GM23338 (cell line): ENCODE data around the gene SHISAL1. TPM values are rescaled to one million over a fixed set of nuclear protein-coding genes. Genes with fewer than 3 reads are reported as not detected.
A peak's percentile ranks its signal among the peaks of the same experiment; 100 is the strongest.

Source experiments
- ATAC-seq: fragments of 200-7000 bp; cut with Tn5 transposase; 3 replicates; pipeline ENCODE4 v1.9.1; 2020
- DNase-seq: peaks from one replicate; pipeline ENCODE4 v3.0.0-alpha.2; 2015; ENCODE audit warnings: low spot score
- H2AFZ ChIP-seq: fragments of 200-600 bp; sonication (generic); 2 replicates; pipeline ENCODE4 v1.8.0; 2016; ENCODE audit warnings: antibody characterized with exemption, mild to moderate bottlenecking, moderate library complexity
- H3F3A ChIP-seq: fragments of 200-600 bp; sonication (generic); replicated peaks from 2 replicates; pipeline ENCODE4 v1.8.0; 2017; ENCODE audit warnings: antibody characterized with exemption, mixed run types, low read depth
- H3K27ac ChIP-seq: fragments of 200-600 bp; sonication (generic); 2 replicates; pipeline ENCODE4 v1.6.1; 2016; ENCODE audit warnings: low read depth
- H3K27me3 ChIP-seq: fragments of 200-600 bp; sonication (generic); 2 replicates; pipeline ENCODE4 v1.8.0; 2016; ENCODE audit warnings: mild to moderate bottlenecking, mixed run types, moderate library complexity; ENCODE audit not compliant: insufficient read depth
- H3K36me3 ChIP-seq: fragments of 200-600 bp; sonication (generic); 2 replicates; pipeline ENCODE4 v1.8.0; 2016; ENCODE audit warnings: mild to moderate bottlenecking; ENCODE audit not compliant: insufficient read depth
- H3K4me1 ChIP-seq: fragments of 200-600 bp; sonication (generic); 2 replicates; pipeline ENCODE4 v1.8.0; 2016; ENCODE audit warnings: mild to moderate bottlenecking, moderate library complexity; ENCODE audit not compliant: insufficient read depth
- H3K4me2 ChIP-seq: fragments of 200-600 bp; sonication (generic); 2 replicates; pipeline ENCODE4 v1.7.1; 2017; ENCODE audit warnings: mixed run types
- H3K4me3 ChIP-seq: fragments of 200-600 bp; sonication (generic); 2 replicates; pipeline ENCODE4 v1.6.1; 2016; ENCODE audit warnings: mixed run types
- H3K79me2 ChIP-seq: fragments of 200-600 bp; sonication (generic); replicated peaks from 2 replicates; pipeline ENCODE4 v1.8.0; 2017; ENCODE audit warnings: mild to moderate bottlenecking; ENCODE audit not compliant: insufficient read depth
- H3K9me2 ChIP-seq: fragments of 200-600 bp; sonication (generic); 2 replicates; pipeline ENCODE4 v1.8.0; 2017; ENCODE audit not compliant: insufficient read depth
- H4K20me1 ChIP-seq: fragments of 200-600 bp; sonication (generic); replicated peaks from 2 replicates; pipeline ENCODE4 v1.8.0; 2017; ENCODE audit warnings: mild to moderate bottlenecking; ENCODE audit not compliant: insufficient read depth
- H3K27ac Mint-ChIP-seq: 2 replicates; pipeline ENCODE4 v1.8.0; 2020; ENCODE audit warnings: inconsistent platforms, mild to moderate bottlenecking, moderate library complexity, mixed read lengths
- H3K27me3 Mint-ChIP-seq: 3 replicates; pipeline ENCODE4 v1.8.0; 2022; ENCODE audit warnings: low read depth, mild to moderate bottlenecking, moderate library complexity, mixed read lengths, inconsistent platforms; ENCODE audit not compliant: insufficient read depth, poor library complexity
- H3K36me3 Mint-ChIP-seq: 3 replicates; pipeline ENCODE4 v1.8.0; 2021; ENCODE audit warnings: low read depth, mild to moderate bottlenecking, inconsistent platforms, moderate library complexity, mixed read lengths
- H3K4me1 Mint-ChIP-seq: 3 replicates; pipeline ENCODE4 v1.8.0; 2020; ENCODE audit warnings: mild to moderate bottlenecking, inconsistent platforms, mixed read lengths
- H3K4me3 Mint-ChIP-seq: 3 replicates; pipeline ENCODE4 v1.8.0; 2021; ENCODE audit warnings: moderate library complexity, mild to moderate bottlenecking, inconsistent platforms, mixed read lengths
- H3K9me3 Mint-ChIP-seq: 3 replicates; pipeline ENCODE4 v1.8.0; 2020; ENCODE audit warnings: moderate library complexity, mild to moderate bottlenecking, inconsistent platforms, mixed read lengths
- CREB1 ChIP-seq: fragments of 250-450 bp; sonication (Bioruptor Pico); IDR thresholded peaks from 2 replicates; pipeline ENCODE4 v1.5.0; 2020; ENCODE audit warnings: low read depth, mild to moderate bottlenecking, moderate library complexity
- CTCF ChIP-seq, 2 experiments: fragments of 200-600 bp in 1 of 2; sonication (generic) in 1 of 2; conservative IDR thresholded peaks; 2 replicates each; pipeline versions ENCODE4 v1.5.1 to v1.6.1; 2016 to 2017; ENCODE audit warnings: antibody characterized with exemption in 2 of 2, low read depth in 2 of 2, mild to moderate bottlenecking in 2 of 2, moderate library complexity in 1 of 2
- ETS1 ChIP-seq: IDR thresholded peaks from 2 replicates; pipeline ENCODE4 v1.6.1; 2016; ENCODE audit warnings: antibody characterized with exemption
- EZH2 ChIP-seq: fragments of 200-600 bp; sonication (generic); IDR thresholded peaks from one replicate; pipeline ENCODE4 v1.8.0; 2017; ENCODE audit warnings: antibody characterized with exemption, mild to moderate bottlenecking, low read depth; ENCODE audit not compliant: unreplicated experiment
- EZH2phosphoT487 ChIP-seq: fragments of 200-600 bp; sonication (generic); IDR thresholded peaks from one replicate; pipeline ENCODE4 v1.8.1; 2018; ENCODE audit warnings: antibody characterized with exemption; ENCODE audit not compliant: unreplicated experiment
- JUNB ChIP-seq: IDR thresholded peaks from one replicate; pipeline ENCODE4 v1.6.1; 2016; ENCODE audit warnings: antibody characterized with exemption; ENCODE audit not compliant: unreplicated experiment
- NANOG ChIP-seq: IDR thresholded peaks from 2 replicates; pipeline ENCODE4 v1.6.1; 2016; ENCODE audit warnings: antibody characterized with exemption, borderline replicate concordance
- POLR2AphosphoS5 ChIP-seq: IDR thresholded peaks from 2 replicates; pipeline ENCODE4 v1.6.1; 2016; ENCODE audit warnings: antibody characterized with exemption, low read depth
- REST ChIP-seq: IDR thresholded peaks from one replicate; pipeline ENCODE4 v1.6.1; 2018; ENCODE audit warnings: antibody characterized with exemption; ENCODE audit not compliant: unreplicated experiment
- STAT1 ChIP-seq: IDR thresholded peaks from one replicate; pipeline ENCODE4 v1.6.1; 2016; ENCODE audit warnings: antibody characterized with exemption; ENCODE audit not compliant: unreplicated experiment
- ZNF114 ChIP-seq: fragments of 250-450 bp; sonication (Bioruptor Pico); IDR thresholded peaks from 2 replicates; pipeline ENCODE4 v1.5.0; 2020; ENCODE audit warnings: mild to moderate bottlenecking, moderate library complexity
- ZNF462 ChIP-seq: fragments of 250-450 bp; sonication (Bioruptor Pico); IDR thresholded peaks from 2 replicates; pipeline ENCODE4 v1.5.0; 2020; ENCODE audit warnings: mild to moderate bottlenecking, moderate library complexity
- polyA plus RNA-seq: library from polyadenylated mRNA; unstranded; fragments of >200 nt; fragmentation: Nextera tagmentation; extraction: Ambion mirVana; gene quantifications from 2 replicates; pipeline ENCODE4 v1.2.1, GENCODE V29; 2016
- total RNA-seq: library from RNA; depleted of rRNA; stranded (reverse); fragments of >200 nt; shearing (Covaris generic); gene quantifications from 2 replicates; pipeline ENCODE4 v1.2.3, GENCODE V29; 2014

The SHISAL1 gene
- total and polyA plus RNA-seq, 2 experiments from 2014 or later: 0.71 to 3.4 TPM

GRCh38 chr22:44330188-44330743, 17.5 kb upstream of the SHISAL1 start:
- peaks cover 39% of the 10 kb centered on the region for H3K4me1 Mint-ChIP-seq
- no peak; the same call in 1 of the 3 replicates for ATAC-seq
- H3K4me3 Mint-ChIP-seq: peak overlapping the region; percentile 55
- Histone ChIP-seq H3F3A (no peaks in the 10 kb centered on the region), H3K36me3 (no peaks in the 10 kb centered on the region), H4K20me1 (no peaks in the 10 kb centered on the region), H3K27ac (no peak overlapping the region), H2AFZ (no peak overlapping the region), H3K4me2 (peak overlapping the region; percentile 91), H3K27me3 (peaks cover 31% of the 10 kb centered on the region), H3K4me1 (peaks cover 13% of the 10 kb centered on the region), H3K79me2 (no peaks in the 10 kb centered on the region), H3K9me2 (no peaks in the 10 kb centered on the region), H3K4me3 (peak overlapping the region; percentile 69)
- no peaks in the 10 kb centered on the region; the same call in 2 of the 3 replicates for H3K9me3 Mint-ChIP-seq
- H3K27ac Mint-ChIP-seq: no peak overlapping the region
- no peak for TF ChIP-seq POLR2AphosphoS5
- TF ChIP-seq EZH2phosphoT487: no peak
- no peak for TF ChIP-seq ZNF462
- no peak for TF ChIP-seq NANOG
- TF ChIP-seq EZH2: no peak
- no peak for TF ChIP-seq JUNB
- no peak for TF ChIP-seq STAT1
- TF ChIP-seq ETS1: no peak
- no peak for TF ChIP-seq CTCF (conservative IDR thresholded peaks at IDR 0.05; ENCODE audit: low read depth in 2 of 2)
- no peak for TF ChIP-seq CREB1 (CRISPR knock-in tag)
- TF ChIP-seq REST: no peak
- TF ChIP-seq ZNF114 (CRISPR knock-in tag): no peak
- peaks cover 28% of the 10 kb centered on the region for H3K27me3 Mint-ChIP-seq
- no peaks in the 10 kb centered on the region; the same call in 2 of the 3 replicates for H3K36me3 Mint-ChIP-seq
- no peak for DNase-seq
